RWPE2 (cell line): ENCODE results near the gene GRM8.

ENCODE experiments used
- ATAC-seq: fragments of 200-7000 bp; cut with Tn5 transposase; 3 replicates; pipeline ENCODE4 v1.9.1; 2021; ENCODE audit warnings: low read depth
- DNase-seq: peaks from one replicate; pipeline ENCODE4 v3.0.0-alpha.2; 2020; ENCODE audit warnings: low spot score
- H3K27ac ChIP-seq: fragments of 450-650 bp; 2 replicates; pipeline ENCODE4 v1.5.1; 2017; ENCODE audit warnings: mild to moderate bottlenecking; ENCODE audit not compliant: poor library complexity, severe bottlenecking
- H3K27me3 ChIP-seq: fragments of 250-450 bp; sonication (Bioruptor Pico); 2 replicates; pipeline ENCODE4 v1.5.1; 2021; ENCODE audit warnings: mild to moderate bottlenecking, moderate library complexity; ENCODE audit not compliant: insufficient read depth, poor library complexity, severe bottlenecking
- H3K36me3 ChIP-seq: fragments of 250-450 bp; sonication (Bioruptor Pico); 2 replicates; pipeline ENCODE4 v1.5.1; 2020; ENCODE audit warnings: low read depth, mild to moderate bottlenecking, moderate library complexity
- H3K4me1 ChIP-seq: fragments of 250-450 bp; sonication (Bioruptor Pico); 2 replicates; pipeline ENCODE4 v1.5.1; 2021; ENCODE audit warnings: mild to moderate bottlenecking, moderate library complexity; ENCODE audit not compliant: insufficient read depth, poor library complexity, severe bottlenecking
- H3K4me3 ChIP-seq: fragments of 250-450 bp; sonication (Bioruptor Pico); 2 replicates; pipeline ENCODE4 v1.5.1; 2021; ENCODE audit warnings: mild to moderate bottlenecking, moderate library complexity; ENCODE audit not compliant: severe bottlenecking
- H3K9me3 ChIP-seq: fragments of 250-450 bp; sonication (Bioruptor Pico); 2 replicates; pipeline ENCODE4 v1.5.1; 2021; ENCODE audit warnings: mild to moderate bottlenecking, moderate library complexity; ENCODE audit not compliant: severe bottlenecking
- CTCF ChIP-seq: fragments of 450-650 bp; IDR thresholded peaks from one replicate; pipeline ENCODE4 v1.5.1; 2017; ENCODE audit warnings: mild to moderate bottlenecking, moderate library complexity; ENCODE audit not compliant: poor library complexity, severe bottlenecking

The GRM8 gene

GRCh38 chr7:126778101-126778500, 474.6 kb downstream of the GRM8 start:
- ATAC-seq = no peak
- Histone ChIP-seq H3K27me3 (no peaks in the 10 kb centered on the region), H3K9me3 (no peaks in the 10 kb centered on the region), H3K36me3 (no peaks in the 10 kb centered on the region), H3K27ac (no peak overlapping the region), H3K4me1 (no peaks in the 10 kb centered on the region), H3K4me3 (no peak overlapping the region)
- no peak for TF ChIP-seq CTCF
- DNase-seq = no peak

- TF ChIP-seq CTCF = no peak
- H3K36me3 ChIP-seq = no peaks in the 10 kb centered on the region
- no peak overlapping the region for H3K4me3 ChIP-seq
- H3K27ac ChIP-seq = no peak overlapping the region
- no peak for ATAC-seq
- DNase-seq = no peak
- peaks cover 7% of the 10 kb centered on the region for H3K27me3 ChIP-seq
- no peaks in the 10 kb centered on the region for H3K9me3 ChIP-seq
- no peaks in the 10 kb centered on the region for H3K4me1 ChIP-seq
These were observed 476.2 kb downstream of the GRM8 start for GRCh38 chr7:126776498-126776897.

GRCh38 chr7:126774077-126774476, 478.7 kb downstream of the GRM8 start:
- H3K4me1 ChIP-seq = no peaks in the 10 kb centered on the region
- H3K27me3 ChIP-seq = peaks cover 28% of the 10 kb centered on the region
- DNase-seq (no peak), ATAC-seq (no peak)
- no peaks in the 10 kb centered on the region for H3K36me3 ChIP-seq
- no peaks in the 10 kb centered on the region for H3K9me3 ChIP-seq
- TF ChIP-seq CTCF = no peak
- H3K27ac ChIP-seq = no peak overlapping the region
- H3K4me3 ChIP-seq = no peak overlapping the region

GRCh38 chr7:126768836-126769235, 483.9 kb downstream of the GRM8 start:
- no peak for ATAC-seq
- DNase-seq = no peak
- H3K4me3 ChIP-seq = no peak overlapping the region
- H3K4me1 ChIP-seq = no peaks in the 10 kb centered on the region
- no peaks in the 10 kb centered on the region for H3K36me3 ChIP-seq
- no peak overlapping the region for H3K27ac ChIP-seq
- TF ChIP-seq CTCF = no peak
- peaks cover 36% of the 10 kb centered on the region for H3K27me3 ChIP-seq
- H3K9me3 ChIP-seq = no peaks in the 10 kb centered on the region

GRCh38 chr7:126760914-126761577, 491.7 kb downstream of the GRM8 start:
- Histone ChIP-seq H3K4me3 (no peak overlapping the region), H3K4me1 (no peaks in the 10 kb centered on the region), H3K36me3 (no peaks in the 10 kb centered on the region), H3K27me3 (no peaks in the 10 kb centered on the region), H3K27ac (no peak overlapping the region), H3K9me3 (peaks cover 1% of the 10 kb centered on the region)
- DNase-seq (no peak), ATAC-seq (no peak)
- no peak for TF ChIP-seq CTCF
